Occipital lobe (tissue), 2 donors: ENCODE measurements around the gene TMEM38A. TPM values are rescaled to one million over a fixed set of nuclear protein-coding genes. Genes with fewer than 3 reads are reported as not detected.

ENCODE experiments used
- small RNA-seq: library from RNA; depleted of rRNA; stranded (forward); fragments of <200 nt; gene quantifications from one replicate; pipeline ENCODE3, GENCODE V24; 2014
- total RNA-seq: library from RNA; depleted of rRNA; stranded (reverse); fragments of >200 nt; gene quantifications from one replicate; pipeline ENCODE4 v1.2.3, GENCODE V29; 2014

Gene TMEM38A
- total RNA-seq, 1 donor from 2014 or later, result 8.4 TPM

Small RNA genes within 50 kb of the gene (small RNA-seq; reads per million reads assigned to genes)
- gene AC008737.2, result not detected

Other genes starting within 250 kb of the TMEM38A start
- 11.4 TPM for gene EPS15L1, start 189.2 kb upstream of the TMEM38A start, total RNA-seq
- not detected for gene CALR3, start 165.0 kb upstream of the TMEM38A start, total RNA-seq
- gene C19orf44, start 164.7 kb upstream of the TMEM38A start, total RNA-seq, result 2.8 TPM
- gene CHERP, start 118.7 kb upstream of the TMEM38A start, total RNA-seq, result 4.4 TPM
- 25.3 TPM for gene SLC35E1, start 88.7 kb upstream of the TMEM38A start, total RNA-seq
- gene MED26, start 32.9 kb upstream of the TMEM38A start, total RNA-seq, result 3.3 TPM
- gene SMIM7, start 995 bp upstream of the TMEM38A start, total RNA-seq, result 44.5 TPM
- gene NWD1, start 58.7 kb downstream of the TMEM38A start, total RNA-seq, result 0.31 TPM
- 32.9 TPM for gene SIN3B, start 168.3 kb downstream of the TMEM38A start, total RNA-seq
- gene F2RL3, start 227.9 kb downstream of the TMEM38A start, total RNA-seq, result under 0.01 TPM